ENCODE data around the gene SCARF2.
A peak's percentile ranks its signal among the peaks of the same experiment; 100 is the strongest.
"Not testable (repeated sequence)": the region's sequence is repeated elsewhere in the genome, so short reads cannot be mapped to it uniquely, and the experiment has no call there.

Gene SCARF2

GRCh38 chr22:20463324-20464095 is 25.9 kb upstream of the SCARF2 start:
- no peak for DNase-seq

- no peak for DNase-seq
Observed at GRCh38 chr22:20459862-20460261, 22.2 kb upstream of the SCARF2 start.

GRCh38 chr22:20459152-20459542 is 21.5 kb upstream of the SCARF2 start:
- DNase-seq: no peak

GRCh38 chr22:20458530-20459151 is 21.0 kb upstream of the SCARF2 start:
- DNase-seq: no peak

GRCh38 chr22:20457506-20458240 is 20.0 kb upstream of the SCARF2 start:
- DNase-seq: no peak

GRCh38 chr22:20456722-20457076 is 19.1 kb upstream of the SCARF2 start:
- no peak for DNase-seq

GRCh38 chr22:20456064-20456721 is 18.6 kb upstream of the SCARF2 start:
- DNase-seq: peak; percentile 66

GRCh38 chr22:20455709-20456063 is 18.1 kb upstream of the SCARF2 start:
- DNase-seq: no peak

GRCh38 chr22:20453222-20453621 is 15.6 kb upstream of the SCARF2 start:
- DNase-seq: no peak

GRCh38 chr22:20451920-20452319 is 14.3 kb upstream of the SCARF2 start:
- DNase-seq: no peak

GRCh38 chr22:20451129-20451778 is 13.6 kb upstream of the SCARF2 start:
- not testable (repeated sequence) for DNase-seq

GRCh38 chr22:20450551-20450906 is 12.9 kb upstream of the SCARF2 start:
- no peak for DNase-seq

GRCh38 chr22:20449819-20450550 is 12.4 kb upstream of the SCARF2 start:
- no peak for DNase-seq

- DNase-seq: no peak
Observed at GRCh38 chr22:20448630-20449029, 11.0 kb upstream of the SCARF2 start.

GRCh38 chr22:20446383-20446970 is 8.9 kb upstream of the SCARF2 start:
- DNase-seq: no peak

GRCh38 chr22:20444325-20444724 is 6.7 kb upstream of the SCARF2 start:
- DNase-seq: no peak

- no peak for DNase-seq
Observed at GRCh38 chr22:20442485-20443284, 5.1 kb upstream of the SCARF2 start.

GRCh38 chr22:20441631-20442484 is 4.2 kb upstream of the SCARF2 start:
- DNase-seq: no peak

GRCh38 chr22:20440637-20441591 is 3.3 kb upstream of the SCARF2 start:
- DNase-seq: no peak

Data from NCI-H146 (cell line).